GM18868 (cell line): ENCODE measurements around the gene RPLP2.

Source experiments
- ATAC-seq: cut with Tn5 transposase; IDR thresholded peaks from one replicate; pipeline ENCODE4 v1.9.1; 2021; ENCODE audit warnings: mild to moderate bottlenecking, moderate library complexity; ENCODE audit not compliant: unreplicated experiment

Gene RPLP2

GRCh38 chr11:846496-847098 lies 36.8 kb downstream of the RPLP2 start:
- ATAC-seq, result no peak

- ATAC-seq, result no peak
Measured at GRCh38 chr11:847876-848275, 38.1 kb downstream of the RPLP2 start.

- no peak for ATAC-seq
Measured at GRCh38 chr11:848380-848931, 38.7 kb downstream of the RPLP2 start.

- no peak for ATAC-seq
Measured at GRCh38 chr11:849104-849824, 39.5 kb downstream of the RPLP2 start.

GRCh38 chr11:849951-850774 lies 40.4 kb downstream of the RPLP2 start:
- ATAC-seq, result no peak

- no peak for ATAC-seq
Measured at GRCh38 chr11:850775-851763, 41.3 kb downstream of the RPLP2 start.

- no peak for ATAC-seq
Measured at GRCh38 chr11:852762-853161, 43.0 kb downstream of the RPLP2 start.

GRCh38 chr11:853682-854448 lies 44.1 kb downstream of the RPLP2 start:
- no peak for ATAC-seq

- no peak for ATAC-seq
Measured at GRCh38 chr11:854601-855329, 45.0 kb downstream of the RPLP2 start.

- no peak for ATAC-seq
Measured at GRCh38 chr11:855330-855674, 45.5 kb downstream of the RPLP2 start.

GRCh38 chr11:855796-856195 lies 46.0 kb downstream of the RPLP2 start:
- no peak for ATAC-seq

GRCh38 chr11:856397-856796 lies 46.6 kb downstream of the RPLP2 start:
- no peak for ATAC-seq

GRCh38 chr11:858053-858761 lies 48.4 kb downstream of the RPLP2 start:
- ATAC-seq, result no peak

- ATAC-seq, result no peak
Measured at GRCh38 chr11:858762-859339, 49.1 kb downstream of the RPLP2 start.

GRCh38 chr11:859394-860131 lies 49.8 kb downstream of the RPLP2 start:
- no peak for ATAC-seq

- ATAC-seq, result no peak
Measured at GRCh38 chr11:860234-861104, 50.7 kb downstream of the RPLP2 start.

GRCh38 chr11:861105-861479 lies 51.3 kb downstream of the RPLP2 start:
- no peak for ATAC-seq
